GM19452 (cell line): Measurements from ENCODE around the gene PTPRM.

Source experiments
- ATAC-seq: cut with Tn5 transposase; IDR thresholded peaks from one replicate; pipeline ENCODE4 v1.9.1; 2021; ENCODE audit not compliant: unreplicated experiment

The PTPRM gene

DNA sequence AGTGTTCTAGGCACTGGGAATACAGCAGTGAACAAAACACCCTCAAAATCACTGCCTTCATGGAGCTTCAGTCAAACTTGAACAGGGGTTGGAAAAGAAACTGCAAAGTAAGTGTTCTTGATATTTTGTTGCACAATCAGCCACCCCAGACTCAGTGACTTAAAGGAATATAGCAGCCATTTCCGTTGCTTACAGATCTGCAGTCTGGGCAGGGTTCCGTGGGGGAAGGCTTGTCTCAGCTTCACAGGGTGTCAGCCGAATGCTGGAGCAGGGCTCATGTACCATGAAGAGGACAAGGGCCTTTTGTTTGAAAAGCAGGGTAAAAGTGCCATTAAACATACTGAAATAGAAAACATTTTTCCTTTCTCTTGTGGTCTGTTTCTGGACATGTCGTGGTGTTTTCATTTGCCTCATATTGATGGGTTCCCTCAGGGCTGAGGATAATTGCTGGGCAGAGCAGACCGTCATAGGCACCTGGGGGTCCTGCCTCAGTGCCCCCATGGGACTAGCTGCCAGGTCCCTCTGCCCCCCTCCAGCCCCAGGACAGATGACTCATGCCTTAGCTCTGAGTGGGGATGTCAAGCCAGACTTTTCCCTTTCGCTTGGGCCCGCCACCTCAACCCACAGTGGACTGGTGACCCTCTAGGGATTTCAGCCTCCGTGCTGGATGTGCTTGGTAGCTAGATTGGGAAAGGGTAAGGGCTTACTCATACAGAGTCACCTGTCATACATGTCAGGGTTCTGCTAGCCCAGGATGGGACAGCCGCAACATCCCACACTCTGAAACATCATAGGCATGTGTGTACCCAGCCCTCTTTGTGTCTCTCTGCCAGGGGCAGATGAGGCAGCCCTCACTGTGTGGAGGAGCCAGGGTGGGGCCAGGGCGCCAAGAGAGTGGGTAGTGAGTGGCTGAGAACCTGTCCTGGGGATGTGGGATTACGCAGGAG is 96.5 kb downstream of the PTPRM start:
- no peak for ATAC-seq

GRCh38 chr18:7666195-7666776 is 99.2 kb downstream of the PTPRM start:
- no peak for ATAC-seq

DNA sequence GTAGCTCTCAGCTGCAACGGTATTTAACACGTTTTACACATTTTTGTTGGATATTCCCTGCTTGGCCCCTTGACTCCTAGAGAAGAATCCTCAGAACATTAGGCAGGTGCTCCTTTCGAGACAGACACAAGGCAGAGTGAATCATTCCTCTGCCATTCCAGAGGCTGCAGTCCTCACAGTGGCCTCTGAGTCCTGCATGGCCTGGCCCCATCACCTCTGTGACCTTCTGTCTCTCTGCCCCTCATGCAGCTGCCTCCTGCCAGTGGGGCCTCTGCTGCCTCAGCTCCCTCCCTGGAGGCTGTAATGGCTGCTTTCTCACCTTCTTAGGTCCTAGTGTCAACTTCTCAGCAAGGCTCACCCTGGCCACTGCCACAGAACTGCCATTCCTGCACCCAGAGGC is 101.3 kb downstream of the PTPRM start:
- no peak for ATAC-seq

- ATAC-seq: no peak
Observed at GRCh38 chr18:7669361-7669760, 102.2 kb downstream of the PTPRM start.

DNA sequence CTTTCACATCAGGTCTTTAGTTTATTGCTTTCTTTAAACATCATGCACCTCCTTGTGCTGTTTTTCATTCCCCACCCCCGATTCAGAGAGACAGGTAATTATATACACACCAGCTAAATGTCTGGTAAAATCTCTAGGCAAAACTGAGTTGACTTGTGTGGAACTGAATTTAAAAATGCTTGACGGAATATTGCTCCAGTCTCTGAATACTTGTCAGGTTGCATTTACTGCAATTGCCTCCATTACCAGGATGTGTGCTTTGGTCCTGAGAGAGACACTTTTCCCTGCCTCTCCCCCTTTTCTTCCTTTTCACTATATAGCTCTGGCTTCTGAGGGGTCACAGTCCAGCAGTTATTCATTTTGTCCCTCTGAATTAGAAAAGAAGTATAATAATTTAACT is 104.0 kb downstream of the PTPRM start:
- no peak for ATAC-seq

DNA sequence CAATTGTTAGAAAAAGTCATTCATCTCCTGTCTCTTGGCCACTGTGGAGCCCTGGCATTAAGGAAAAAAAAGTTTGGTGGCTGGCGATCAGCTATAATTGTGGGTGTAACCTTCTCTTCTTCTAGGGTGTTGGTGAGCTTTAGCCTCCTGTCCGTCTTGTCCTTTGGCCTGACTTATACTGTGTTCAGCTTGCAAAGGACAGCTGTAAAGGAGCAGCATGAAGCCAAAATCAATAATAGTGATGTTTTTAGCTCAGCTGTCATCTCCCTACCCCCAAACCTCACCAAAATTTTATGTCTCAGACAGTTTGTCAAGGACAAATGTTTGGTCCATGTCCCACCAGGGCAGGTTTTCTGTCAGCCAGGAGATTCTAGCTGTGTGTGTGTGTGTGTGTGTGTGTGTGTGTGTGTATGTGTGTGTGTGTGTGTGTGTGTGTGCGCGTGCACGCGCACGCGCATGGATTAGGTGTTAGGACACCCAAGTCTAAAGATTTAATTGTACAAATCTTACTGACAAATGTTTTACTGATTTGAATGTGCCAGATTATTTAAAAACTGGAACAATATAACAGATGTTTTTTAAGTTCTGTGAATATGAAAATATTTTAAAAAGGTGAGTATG is 109.2 kb downstream of the PTPRM start:
- ATAC-seq: no peak

DNA sequence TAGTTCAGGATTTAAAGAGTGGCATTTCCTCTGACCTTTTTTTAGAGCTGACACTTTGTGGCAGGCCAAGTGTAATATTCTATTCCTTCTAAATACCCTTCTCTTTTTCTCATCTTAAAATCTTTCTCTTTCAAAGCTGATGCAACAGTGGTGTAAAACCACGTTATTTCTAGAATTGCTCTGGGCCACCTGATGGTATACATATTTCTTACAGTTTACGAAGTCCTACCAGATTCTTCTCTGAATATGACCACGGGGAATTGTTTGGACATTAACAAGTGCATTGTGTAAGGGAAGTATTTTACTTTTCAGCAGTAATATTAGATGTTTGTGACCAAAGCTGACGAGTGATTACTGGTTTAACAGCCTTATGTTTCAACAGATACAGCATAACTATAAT is 109.9 kb downstream of the PTPRM start:
- ATAC-seq: no peak

DNA sequence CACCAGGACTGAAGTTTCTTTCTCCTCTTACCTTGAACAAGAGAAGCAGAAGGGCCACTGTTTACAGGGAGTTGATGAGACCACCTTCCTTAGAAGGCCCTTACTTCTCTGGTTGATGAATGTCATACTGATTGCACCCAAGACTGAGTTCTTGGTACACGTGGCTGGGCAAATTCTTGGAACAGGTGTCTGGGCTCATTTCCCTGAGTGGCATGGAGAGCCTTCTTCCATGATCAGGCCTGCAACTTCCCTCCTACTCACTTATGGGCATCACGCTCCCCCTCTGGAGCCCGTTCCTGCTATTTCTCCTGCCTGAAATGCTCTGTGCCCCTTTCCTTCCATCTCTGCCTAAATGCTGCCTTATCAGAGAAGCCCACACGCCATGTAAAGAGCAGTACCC is 110.3 kb downstream of the PTPRM start:
- no peak for ATAC-seq

- no peak for ATAC-seq
Observed at GRCh38 chr18:7678389-7678788, 111.3 kb downstream of the PTPRM start.

DNA sequence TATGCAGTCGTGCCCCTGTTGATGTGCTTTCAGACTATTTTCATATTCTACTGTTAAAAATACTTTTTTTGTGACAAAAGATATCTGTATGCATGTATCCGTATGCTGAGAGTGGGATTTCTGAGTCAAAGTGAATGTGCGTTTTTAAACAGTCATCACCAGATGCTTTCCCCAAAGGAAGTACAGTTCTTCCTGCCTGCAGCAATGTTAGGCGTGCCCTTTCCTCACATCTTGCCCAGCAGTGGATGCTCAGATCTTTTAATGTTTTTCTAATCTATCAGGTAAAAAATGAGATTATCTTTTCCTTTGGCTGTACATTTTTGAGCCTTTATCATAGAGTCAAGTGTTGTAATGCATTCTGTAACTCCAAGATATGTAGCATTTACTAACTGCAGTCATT is 111.7 kb downstream of the PTPRM start:
- no peak for ATAC-seq

DNA sequence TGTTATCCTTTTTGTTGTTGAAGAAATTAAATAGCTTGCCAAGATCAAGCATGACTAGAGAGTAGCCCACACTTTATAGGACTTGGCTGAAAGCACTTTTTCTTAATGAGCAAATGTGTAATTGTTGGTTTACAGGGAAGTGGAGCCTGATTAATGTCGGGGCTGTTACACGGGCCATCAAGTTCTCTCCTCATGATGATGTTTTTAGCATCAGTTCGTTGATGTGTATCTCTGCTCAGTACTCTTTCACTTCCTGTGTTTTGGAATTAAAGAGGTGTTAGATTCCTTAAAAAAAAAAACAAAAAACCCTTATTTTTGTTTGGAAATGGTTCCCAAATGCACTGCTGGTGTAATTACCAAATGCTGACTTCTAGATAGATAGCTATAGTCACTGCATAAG is 114.2 kb downstream of the PTPRM start:
- no peak for ATAC-seq

GRCh38 chr18:7682321-7682720 is 115.2 kb downstream of the PTPRM start:
- ATAC-seq: no peak

DNA sequence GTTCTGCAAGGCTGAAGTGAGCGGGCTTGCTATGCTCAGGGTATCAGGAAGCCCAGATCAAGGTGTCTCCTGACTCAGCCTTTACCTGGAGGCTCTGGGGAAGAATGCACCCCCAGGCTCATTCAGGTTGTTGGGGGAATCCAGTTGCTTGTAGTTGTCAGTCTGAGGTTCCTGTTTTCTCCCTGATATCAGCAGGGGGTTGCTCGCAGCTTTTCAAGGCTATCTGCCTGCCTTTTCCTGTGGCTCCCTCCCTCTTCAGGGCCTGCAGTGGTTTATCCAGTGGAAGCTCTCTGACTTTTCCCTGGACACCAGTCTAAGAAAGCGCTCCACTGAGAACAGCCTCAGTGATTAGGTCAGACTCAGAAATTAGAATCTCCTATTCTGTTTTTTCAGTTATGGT is 116.6 kb downstream of the PTPRM start:
- no peak for ATAC-seq

DNA sequence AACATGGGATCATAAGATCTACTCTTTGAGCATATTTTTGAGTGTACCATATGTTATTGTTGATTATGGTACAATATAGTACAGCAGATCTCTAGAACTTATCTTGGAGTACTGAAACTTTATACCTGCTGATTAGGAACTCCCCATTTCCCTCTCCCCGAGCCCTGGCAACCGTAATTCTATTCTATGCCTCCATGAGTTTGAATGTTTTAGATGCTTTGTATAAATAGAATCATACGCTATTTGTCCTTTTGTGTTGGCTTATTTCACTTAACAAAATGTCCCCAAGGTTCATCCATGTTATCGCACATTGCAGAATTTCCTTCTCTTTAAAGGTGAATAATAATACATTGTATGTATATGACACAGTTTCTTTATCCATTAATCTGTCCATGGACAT is 117.2 kb downstream of the PTPRM start:
- ATAC-seq: no peak

DNA sequence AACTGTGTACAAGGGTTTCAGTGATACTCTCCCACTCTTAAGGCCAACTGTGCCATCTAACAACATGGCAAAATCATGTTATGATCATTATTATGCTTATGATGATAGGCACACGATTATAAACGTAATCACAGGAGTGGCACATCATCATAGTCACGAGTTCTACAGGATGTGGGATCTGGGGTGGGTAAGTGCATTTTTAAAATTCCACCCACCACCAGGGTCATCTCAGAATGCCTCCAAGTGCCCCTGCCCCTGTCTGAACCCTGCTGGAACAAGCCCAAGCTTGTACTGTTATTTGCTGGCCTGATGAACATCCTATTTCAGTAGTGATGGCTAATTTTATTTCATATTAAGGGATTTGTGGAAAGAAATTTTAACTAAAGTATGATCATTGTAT is 117.8 kb downstream of the PTPRM start:
- no peak for ATAC-seq

DNA sequence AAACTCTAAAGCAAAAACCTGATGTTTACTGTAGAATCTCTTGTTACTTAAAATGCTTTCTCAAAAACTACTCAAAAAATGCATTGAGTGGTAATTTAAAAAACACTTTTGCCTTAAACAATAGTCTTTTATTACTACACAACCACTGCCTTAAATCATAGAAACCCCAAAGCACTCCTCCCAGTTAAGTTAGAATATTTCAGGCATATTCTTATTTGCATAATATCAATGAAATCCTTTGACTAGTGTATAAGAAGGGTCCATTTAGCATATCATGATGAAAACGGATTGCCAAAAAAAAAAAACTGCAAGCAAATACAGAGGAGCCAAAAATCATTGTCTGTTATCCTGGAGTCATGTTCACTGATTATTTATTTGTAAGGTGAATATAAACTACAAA is 119.2 kb downstream of the PTPRM start:
- ATAC-seq: no peak

DNA sequence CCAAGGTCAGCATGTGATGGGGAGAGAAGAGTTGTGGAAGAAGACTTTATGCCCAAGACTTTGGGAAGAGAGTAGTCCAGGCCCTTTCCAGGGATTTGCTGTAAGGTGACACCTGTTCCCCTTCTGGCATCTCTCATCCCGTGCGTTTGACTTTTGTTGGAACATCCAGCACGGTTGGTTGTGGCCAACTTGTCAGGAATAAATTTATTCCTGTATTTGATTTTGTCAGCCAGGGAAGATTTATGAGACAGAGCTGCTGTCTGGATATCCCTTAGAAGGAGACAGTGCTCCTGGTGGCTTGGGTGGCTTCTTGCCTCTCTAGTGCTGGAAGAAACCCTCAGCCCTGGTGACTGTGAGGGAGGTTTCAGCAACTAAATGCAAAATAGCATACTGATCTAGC is 121.5 kb downstream of the PTPRM start:
- no peak for ATAC-seq

DNA sequence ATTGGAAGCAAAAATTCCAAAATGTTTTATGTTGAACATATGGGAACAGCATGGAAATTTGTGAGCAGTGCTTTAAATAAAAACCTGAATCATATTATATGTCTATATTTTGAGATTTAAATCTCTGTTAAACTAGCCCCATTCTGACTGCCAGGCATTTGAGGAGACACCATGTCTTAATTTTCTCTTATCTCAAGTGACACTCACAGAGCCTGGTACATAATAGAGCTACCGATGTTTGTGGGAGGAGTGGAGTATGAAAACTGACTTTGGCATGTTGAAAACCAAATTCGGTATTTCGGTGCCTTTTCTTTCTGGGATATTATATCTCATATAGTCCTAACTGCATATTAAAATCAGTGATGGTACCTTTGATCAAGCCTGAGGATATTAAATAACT is 124.1 kb downstream of the PTPRM start:
- ATAC-seq: no peak

DNA sequence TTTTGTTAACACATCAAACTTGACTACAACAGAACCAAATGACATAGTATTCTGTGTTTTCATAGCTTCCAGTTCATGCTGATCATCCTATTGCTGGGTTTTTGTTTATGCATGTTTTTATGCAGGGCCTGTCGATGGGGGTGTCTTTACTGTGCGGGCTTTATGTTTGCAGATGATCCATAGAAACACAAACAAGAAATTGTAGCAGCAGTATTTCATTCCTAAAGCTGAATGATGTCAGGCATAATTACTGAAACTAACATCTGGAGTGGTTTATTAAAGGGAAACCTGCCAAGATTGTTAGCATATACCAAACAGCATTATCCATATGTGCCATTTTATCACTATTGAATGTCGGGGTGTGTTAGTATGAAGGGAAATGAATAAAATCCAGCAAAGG is 129.7 kb downstream of the PTPRM start:
- ATAC-seq: no peak

GRCh38 chr18:7697306-7697705 is 130.2 kb downstream of the PTPRM start:
- ATAC-seq: no peak

GRCh38 chr18:7711495-7711894 is 144.4 kb downstream of the PTPRM start:
- ATAC-seq: no peak

GRCh38 chr18:7720395-7720794 is 153.3 kb downstream of the PTPRM start:
- ATAC-seq: no peak
